GM12874 (cell line): ENCODE data around the gene CIT.
A peak's percentile ranks its signal among the peaks of the same experiment; 100 is the strongest.

Experiments
- TF ChIP-seq, protein P1 (sequence below): IDR thresholded peaks from 2 replicates; pipeline ENCODE4 v1.5.1; 2011; ENCODE audit warnings: low read depth, mild to moderate bottlenecking, control low read depth, low read length, moderate library complexity; ENCODE audit not compliant: insufficient read depth

CIT gene

DNA sequence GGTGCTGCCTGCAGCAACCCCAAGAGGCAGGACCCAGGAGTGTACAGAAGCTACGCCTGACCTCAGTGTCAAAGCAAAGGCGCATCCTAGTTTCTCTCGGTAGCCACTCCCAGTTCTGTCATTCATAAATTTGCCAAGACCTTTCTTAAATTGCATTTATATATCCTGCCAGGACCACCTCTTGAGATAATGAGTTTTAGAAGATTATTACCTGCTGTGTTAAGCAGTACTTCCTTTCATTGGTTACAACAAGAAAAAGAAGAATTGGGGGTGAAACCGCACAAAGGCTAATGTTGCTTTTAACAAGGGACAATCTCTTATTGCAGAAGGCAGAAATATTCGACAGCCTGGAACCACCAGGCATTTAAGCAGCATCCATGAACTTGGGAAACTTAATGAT lies 57.8 kb downstream of the CIT start:
- TF ChIP-seq, protein P1, sequence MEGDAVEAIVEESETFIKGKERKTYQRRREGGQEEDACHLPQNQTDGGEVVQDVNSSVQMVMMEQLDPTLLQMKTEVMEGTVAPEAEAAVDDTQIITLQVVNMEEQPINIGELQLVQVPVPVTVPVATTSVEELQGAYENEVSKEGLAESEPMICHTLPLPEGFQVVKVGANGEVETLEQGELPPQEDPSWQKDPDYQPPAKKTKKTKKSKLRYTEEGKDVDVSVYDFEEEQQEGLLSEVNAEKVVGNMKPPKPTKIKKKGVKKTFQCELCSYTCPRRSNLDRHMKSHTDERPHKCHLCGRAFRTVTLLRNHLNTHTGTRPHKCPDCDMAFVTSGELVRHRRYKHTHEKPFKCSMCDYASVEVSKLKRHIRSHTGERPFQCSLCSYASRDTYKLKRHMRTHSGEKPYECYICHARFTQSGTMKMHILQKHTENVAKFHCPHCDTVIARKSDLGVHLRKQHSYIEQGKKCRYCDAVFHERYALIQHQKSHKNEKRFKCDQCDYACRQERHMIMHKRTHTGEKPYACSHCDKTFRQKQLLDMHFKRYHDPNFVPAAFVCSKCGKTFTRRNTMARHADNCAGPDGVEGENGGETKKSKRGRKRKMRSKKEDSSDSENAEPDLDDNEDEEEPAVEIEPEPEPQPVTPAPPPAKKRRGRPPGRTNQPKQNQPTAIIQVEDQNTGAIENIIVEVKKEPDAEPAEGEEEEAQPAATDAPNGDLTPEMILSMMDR = no peak

DNA sequence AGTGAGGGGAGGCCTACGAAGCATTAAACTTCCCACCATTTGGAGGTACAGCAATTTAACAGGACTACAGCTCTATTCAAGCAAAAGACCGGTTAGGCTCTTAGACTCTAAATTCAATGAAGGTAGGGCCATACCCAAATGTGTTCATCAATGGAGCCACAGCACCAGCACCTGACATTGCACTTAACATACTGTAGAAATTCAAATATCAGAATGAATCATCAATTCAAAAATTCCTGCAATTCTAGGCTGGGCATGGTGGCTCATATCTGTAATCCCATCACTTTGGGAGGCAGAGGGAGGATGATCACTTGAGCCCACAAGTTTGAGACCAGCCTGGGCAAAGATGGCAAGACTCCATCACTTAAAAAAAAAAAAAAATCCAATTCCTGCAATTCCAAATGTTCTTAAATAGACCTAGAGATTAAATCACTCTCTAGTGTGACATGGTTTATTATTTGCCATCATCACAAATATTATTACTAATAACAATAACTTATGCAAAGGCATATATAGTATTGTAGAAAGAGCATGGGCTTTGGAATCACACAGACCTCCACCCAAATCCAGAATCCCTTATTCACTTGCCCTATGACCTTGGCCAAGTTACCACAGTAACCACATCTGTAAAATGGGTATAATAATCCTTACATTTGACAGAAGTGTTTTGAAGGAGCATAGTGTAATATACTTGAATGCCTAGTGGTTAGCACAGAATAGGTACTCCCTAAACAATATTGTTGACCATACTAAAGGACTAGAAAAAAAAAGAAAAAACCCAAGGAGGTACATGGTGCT lies 59.4 kb downstream of the CIT start:
- TF ChIP-seq, protein P1 = no peak

DNA sequence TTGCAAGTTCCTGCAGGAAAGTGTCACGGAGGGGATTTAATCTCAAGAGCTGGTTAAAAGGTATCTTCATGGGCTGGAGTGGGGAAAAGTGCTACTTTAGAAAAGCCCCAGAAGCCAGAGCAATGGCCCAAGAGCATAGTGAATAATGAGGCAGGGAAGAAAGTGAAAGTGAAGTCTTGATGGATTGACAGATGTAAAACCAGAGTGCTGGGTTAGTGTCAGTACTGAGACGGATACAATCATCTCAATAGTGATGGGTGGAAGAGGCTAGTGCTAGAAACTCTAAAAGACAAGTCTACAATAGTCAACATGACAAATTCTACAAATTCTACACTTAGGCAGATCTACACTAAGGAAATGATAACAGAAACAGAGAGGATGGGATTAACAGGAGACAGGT lies 68.1 kb downstream of the CIT start:
- TF ChIP-seq, protein P1 = no peak

DNA sequence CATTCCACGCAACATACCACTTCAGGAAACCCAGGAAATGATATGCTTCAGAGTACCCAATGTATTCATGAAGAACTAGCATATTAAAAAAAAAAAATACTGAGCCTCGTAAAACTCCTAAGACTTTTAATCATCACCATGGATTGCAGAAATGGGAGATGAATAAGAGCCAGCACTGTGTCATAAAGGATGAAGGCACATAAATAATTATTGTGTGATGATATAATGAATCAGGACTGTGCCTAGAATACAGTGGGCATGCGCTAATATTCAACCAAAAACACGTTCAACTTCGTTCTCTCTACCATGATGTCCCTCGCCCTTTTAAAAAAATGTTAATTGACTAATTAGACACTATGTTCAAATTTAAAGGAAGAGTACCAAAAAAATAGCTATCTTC lies 68.7 kb downstream of the CIT start:
- TF ChIP-seq, protein P1 = no peak

DNA sequence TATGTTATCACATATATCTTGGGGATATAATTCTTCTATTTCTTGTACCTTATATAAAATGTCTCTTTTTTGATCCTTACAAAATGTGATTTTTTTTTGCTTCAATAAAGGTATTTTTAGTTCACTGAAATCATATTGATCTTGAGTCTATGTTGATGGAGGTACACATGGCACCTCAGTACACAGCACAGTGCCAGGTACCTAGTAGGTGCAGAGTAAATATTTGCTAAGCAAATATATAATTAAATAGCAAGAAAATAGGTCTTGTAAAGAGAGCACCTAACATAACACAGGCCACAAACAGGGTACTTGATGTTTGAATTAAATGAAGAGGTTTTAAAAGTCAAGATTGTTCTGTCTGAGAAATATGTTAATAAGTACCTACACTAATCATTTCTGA lies 69.7 kb downstream of the CIT start:
- TF ChIP-seq, protein P1 = no peak

DNA sequence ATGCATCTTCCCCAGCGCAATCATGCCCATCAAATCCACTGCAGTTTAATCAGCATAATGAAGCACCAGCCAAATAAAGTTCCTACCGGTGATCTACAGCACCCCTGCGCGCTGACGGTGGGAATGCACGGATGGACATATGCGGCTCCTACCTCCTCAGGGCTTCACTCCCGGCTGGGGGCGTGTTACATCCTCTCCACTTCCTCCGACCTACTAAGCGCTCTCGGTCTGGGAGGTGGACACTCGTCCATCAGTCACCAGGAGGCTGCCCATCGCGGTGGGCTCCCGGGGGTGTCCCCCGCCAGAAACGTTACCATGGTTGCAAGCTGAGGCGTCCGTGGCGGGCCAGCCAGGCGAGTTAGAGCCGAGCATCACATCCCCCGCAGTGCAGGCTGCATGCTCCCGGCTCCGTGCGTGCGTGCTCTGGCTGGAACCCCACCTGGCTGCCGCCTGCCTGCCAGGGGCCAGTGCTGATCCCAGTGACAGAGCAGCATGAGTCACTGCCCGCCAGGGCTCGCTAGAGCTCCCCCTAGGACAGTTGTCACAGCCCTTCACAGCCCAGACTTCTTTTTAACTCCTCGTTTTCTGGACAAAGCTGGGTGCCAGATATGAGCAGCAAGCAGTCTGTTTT lies 73.0 kb downstream of the CIT start:
- TF ChIP-seq, protein P1 = 0 out of 2 replicates have a peak, but pooled peaks have one; percentile 4

DNA sequence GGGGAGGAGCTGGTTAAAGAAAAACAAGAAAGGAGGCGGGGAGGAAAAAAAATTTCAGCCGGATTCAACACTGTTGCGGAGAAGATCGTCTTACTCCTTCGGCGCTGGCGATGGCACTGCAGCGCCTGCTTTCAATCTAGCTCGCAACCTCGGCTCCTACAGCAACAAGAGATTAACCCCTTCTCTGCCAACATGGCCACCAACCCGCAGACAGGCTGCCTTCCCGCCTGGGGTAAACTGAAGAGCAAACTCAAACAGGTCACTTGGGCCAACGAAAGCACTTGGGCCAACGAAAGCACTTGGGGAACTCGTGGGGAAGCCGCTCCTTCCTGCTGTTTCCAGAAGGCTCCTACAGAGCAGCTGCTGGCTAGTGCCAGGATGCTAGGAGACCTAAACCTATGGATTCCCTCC lies 73.7 kb downstream of the CIT start:
- TF ChIP-seq, protein P1 = no peak
